Bronchial epithelial cell (primary cell): ENCODE data around the gene CABLES1. TPM values are rescaled to one million over a fixed set of nuclear protein-coding genes. Genes with fewer than 3 reads are reported as not detected.
"Not testable (repeated sequence)": the region's sequence is repeated elsewhere in the genome, so short reads cannot be mapped to it uniquely, and the experiment has no call there.

Source experiments
- DNase-seq: peaks from one replicate; pipeline ENCODE4 v3.0.0-alpha.2; 2010; ENCODE audit warnings: low read depth
- FAIRE-seq: peaks from 2 replicates; lab custom pipeline; 2011; peaks lifted over from hg19 to GRCh38; lab: Jason Lieb, UNC
- H3K27me3 ChIP-seq: 2 replicates; pipeline ENCODE4 v1.5.1; 2011; ENCODE audit warnings: low read length; ENCODE audit not compliant: control insufficient read depth, insufficient read depth
- H3K36me3 ChIP-seq: 2 replicates; pipeline ENCODE4 v1.5.1; 2011; ENCODE audit warnings: low read length; ENCODE audit not compliant: control insufficient read depth, insufficient read depth
- H3K4me3 ChIP-seq: 2 replicates; pipeline ENCODE4 v1.5.1; 2011; ENCODE audit warnings: mild to moderate bottlenecking, low read depth, low read length, control low read depth
- total RNA-seq: library from RNA; depleted of rRNA; stranded (reverse); fragments of >200 nt; gene quantifications from 2 replicates; pipeline ENCODE4 v1.2.1, GENCODE V29; 2014
- TF ChIP-seq, protein P1 (sequence below): IDR thresholded peaks from 2 replicates; pipeline ENCODE4 v1.5.1; 2011; ENCODE audit warnings: mild to moderate bottlenecking, moderate library complexity, low read length, control low read depth, inconsistent platforms; ENCODE audit not compliant: insufficient read depth, severe bottlenecking

Gene CABLES1
- total RNA-seq, 1 donor from 2014 or later, result 0.26 TPM

DNA sequence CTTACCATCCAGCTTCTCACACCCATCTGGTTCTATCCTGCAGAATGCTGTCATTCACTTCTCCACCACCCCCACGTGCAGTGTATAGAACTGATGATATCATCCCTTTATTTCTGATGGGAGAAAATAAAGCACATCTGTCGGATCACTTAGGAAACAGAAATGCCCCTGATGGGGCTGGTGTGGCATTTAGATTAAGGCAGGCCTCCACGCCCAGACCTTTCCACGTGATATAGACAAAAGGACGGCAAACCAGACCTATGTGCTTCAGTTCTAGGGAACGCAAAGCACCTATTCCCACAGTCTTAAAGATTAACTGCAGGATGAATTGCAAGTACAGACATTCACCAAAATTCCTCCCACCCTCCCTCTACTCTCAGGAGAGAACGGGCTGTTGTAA, 27.6 kb upstream of the CABLES1 start:
- FAIRE-seq, result no peak
- DNase-seq, result no peak

DNA sequence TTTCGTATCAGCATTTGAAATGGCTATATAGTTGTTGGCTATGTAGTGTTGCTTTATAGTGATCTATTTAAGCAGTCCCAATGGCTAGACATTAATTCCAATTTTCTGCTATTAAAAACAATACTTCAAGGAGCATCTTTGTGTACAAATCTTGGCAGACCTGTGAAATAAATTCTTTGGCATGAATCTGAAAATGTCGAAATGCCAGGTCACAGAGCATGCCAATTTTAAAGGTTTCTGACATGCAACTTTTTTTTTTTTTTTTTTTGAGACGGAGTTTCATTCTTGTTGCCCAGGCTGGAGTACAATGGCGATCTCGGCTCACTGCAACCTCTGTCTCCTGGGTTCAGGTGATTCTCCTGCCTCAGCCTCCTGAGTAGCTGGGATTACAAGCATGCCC, 26.8 kb upstream of the CABLES1 start:
- TF ChIP-seq, protein P1, sequence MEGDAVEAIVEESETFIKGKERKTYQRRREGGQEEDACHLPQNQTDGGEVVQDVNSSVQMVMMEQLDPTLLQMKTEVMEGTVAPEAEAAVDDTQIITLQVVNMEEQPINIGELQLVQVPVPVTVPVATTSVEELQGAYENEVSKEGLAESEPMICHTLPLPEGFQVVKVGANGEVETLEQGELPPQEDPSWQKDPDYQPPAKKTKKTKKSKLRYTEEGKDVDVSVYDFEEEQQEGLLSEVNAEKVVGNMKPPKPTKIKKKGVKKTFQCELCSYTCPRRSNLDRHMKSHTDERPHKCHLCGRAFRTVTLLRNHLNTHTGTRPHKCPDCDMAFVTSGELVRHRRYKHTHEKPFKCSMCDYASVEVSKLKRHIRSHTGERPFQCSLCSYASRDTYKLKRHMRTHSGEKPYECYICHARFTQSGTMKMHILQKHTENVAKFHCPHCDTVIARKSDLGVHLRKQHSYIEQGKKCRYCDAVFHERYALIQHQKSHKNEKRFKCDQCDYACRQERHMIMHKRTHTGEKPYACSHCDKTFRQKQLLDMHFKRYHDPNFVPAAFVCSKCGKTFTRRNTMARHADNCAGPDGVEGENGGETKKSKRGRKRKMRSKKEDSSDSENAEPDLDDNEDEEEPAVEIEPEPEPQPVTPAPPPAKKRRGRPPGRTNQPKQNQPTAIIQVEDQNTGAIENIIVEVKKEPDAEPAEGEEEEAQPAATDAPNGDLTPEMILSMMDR, result no peak
- no peak for FAIRE-seq
- Histone ChIP-seq H3K36me3 (no peaks in the 10 kb centered on the region), H3K27me3 (no peaks in the 10 kb centered on the region), H3K4me3 (no peak overlapping the region)
- no peak for DNase-seq

More for the DNA sequence above, 27.6 kb upstream of the CABLES1 start:
- Histone ChIP-seq H3K27me3 (no peaks in the 10 kb centered on the region), H3K4me3 (no peak overlapping the region), H3K36me3 (no peaks in the 10 kb centered on the region)
- TF ChIP-seq, protein P1, result no peak

DNA sequence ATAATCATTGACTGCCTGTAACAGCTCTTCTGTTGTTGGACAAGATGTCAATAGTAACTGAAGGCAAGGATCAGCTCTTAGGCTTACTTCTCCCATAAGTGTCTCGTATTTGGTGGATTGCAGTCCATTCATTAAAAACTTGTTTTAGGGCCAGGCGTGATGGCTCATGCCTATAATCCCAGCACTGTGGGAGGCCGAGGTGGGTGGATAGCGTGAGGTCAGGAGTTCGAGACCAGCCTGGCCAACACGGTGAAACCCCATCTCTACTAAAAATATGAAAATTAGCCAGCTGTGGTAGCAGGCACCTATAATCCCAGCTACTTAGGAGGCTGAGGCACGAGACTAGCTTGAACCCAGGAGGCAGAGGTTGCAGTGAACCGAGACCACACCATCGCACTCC, 26.1 kb upstream of the CABLES1 start:
- not testable (repeated sequence) for H3K36me3 ChIP-seq, FAIRE-seq, H3K4me3 ChIP-seq, H3K27me3 ChIP-seq, DNase-seq

DNA sequence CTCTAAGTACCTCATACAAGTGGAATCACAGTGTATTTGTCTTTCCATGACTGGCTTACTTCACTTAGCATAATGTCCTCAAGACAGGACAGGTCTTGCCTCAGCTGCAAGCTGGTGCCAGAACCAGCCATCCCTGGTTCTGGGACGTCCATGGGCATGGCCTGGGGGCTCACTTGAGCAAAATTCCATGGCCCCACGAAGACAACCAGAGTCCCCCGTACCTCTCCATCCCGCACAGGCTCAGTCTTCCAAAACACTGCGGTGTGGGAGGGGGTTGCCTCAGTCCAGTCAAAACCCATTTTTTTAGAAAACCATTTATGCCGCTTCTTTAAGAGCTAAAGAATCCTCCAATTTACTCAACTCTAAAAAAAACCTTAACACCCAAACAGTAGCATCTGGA, 21.7 kb upstream of the CABLES1 start:
- DNase-seq (peak; percentile 31), FAIRE-seq (no peak)
- no peaks in the 10 kb centered on the region for H3K27me3 ChIP-seq
- no peak overlapping the region for H3K4me3 ChIP-seq
- H3K36me3 ChIP-seq, result no peaks in the 10 kb centered on the region
- TF ChIP-seq, protein P1, result no peak

DNA sequence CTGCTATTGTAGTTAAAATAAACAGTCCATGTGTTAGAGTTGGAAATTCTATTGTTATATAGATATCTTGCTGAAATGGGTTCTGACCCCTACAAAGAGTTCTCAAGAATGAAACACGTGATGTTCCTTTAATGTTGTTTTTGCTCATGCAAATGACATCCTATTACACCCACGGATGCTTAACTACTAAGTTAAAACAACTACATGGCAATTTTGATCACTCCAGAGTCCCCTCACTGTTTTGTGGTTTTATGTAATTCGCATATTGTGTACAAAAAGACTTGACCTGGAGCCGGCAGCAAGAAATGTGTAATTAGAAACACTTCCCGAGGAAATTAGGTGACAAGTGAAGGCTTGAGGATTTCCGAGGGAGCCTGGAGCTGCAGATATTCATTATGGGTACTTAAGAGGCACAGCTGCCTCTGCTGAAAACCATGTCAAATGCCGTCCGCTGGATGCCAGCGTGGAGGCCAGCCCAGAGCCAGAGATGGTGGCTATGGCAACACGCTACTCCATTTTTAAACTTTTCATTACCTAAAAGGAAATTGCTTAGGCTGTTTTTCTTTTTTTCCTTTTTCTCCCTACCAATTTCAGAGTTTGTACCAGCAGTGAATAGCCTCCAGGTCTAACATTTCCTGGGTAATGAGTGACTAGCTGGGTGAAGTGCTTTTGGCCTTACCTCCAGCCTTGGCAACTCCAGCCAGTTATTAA, 21.0 kb upstream of the CABLES1 start:
- DNase-seq, result no peak
- FAIRE-seq, result no peak
- H3K36me3 ChIP-seq, result no peaks in the 10 kb centered on the region
- TF ChIP-seq, protein P1, result no peak
- H3K4me3 ChIP-seq, result no peak overlapping the region
- H3K27me3 ChIP-seq, result no peaks in the 10 kb centered on the region

DNA sequence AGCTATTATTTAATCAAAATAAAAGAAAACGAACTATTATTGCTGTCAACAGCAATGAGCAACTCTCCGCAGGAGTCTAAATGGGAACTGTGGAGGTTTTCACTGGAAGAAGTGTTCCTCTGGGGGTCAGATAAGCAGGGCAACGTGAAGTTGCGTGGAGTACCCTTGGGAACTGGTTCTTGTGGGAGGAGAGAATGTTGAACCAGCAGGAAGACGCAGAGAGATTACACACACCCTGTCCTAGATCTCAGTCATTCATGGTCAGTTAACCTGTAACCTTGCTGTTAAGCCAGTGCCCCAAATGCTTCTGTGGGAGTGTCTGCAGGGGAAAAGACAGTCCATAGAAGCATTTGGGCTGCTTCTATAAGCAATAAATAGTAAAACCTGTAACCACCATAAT, 20.4 kb upstream of the CABLES1 start:
- FAIRE-seq (no peak), DNase-seq (no peak)
- Histone ChIP-seq H3K4me3 (no peak overlapping the region), H3K27me3 (no peaks in the 10 kb centered on the region), H3K36me3 (no peaks in the 10 kb centered on the region)
- TF ChIP-seq, protein P1, result no peak
